ENCODE results near the gene PADI2.

Gene PADI2

DNA sequence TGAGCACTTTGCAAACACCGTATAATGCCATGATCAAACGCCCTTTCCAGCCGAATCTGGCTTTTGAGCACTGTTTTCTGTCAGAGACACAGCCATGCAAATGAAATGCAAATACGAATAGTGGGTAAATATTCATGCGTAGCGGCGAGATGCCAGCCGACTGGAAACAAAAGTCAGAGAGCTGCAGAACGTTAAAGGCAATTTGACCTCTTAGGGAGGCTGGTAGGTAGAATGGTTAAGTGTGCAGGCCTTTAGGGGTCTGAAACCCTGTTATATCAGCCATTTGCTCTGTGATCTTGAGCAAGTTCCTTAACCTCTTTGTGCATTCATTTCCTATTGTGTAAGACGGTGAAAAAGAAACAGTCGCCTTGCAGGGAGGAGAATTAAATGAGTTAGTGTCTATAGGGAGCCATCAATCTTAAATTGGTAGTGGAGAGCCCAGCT, 58.9 kb downstream of the PADI2 start:
- no peaks in the 10 kb centered on the region for H3K9me3 ChIP-seq (ENCODE audit: control insufficient read depth, insufficient read depth, low read length)
- H3K4me1 ChIP-seq (ENCODE audit: control insufficient read depth, insufficient read depth, low read length) = peaks cover 12% of the 10 kb centered on the region
- no peak overlapping the region for H3K4me3 ChIP-seq (ENCODE audit: low read depth, low read length)
- no peak overlapping the region for H3K9ac ChIP-seq (ENCODE audit: low read depth, low read length)
- no peaks in the 10 kb centered on the region for H3K27me3 ChIP-seq (ENCODE audit: control insufficient read depth, insufficient read depth, low read length)
- H3K36me3 ChIP-seq (ENCODE audit: control insufficient read depth, insufficient read depth, low read length) = no peaks in the 10 kb centered on the region

DNA sequence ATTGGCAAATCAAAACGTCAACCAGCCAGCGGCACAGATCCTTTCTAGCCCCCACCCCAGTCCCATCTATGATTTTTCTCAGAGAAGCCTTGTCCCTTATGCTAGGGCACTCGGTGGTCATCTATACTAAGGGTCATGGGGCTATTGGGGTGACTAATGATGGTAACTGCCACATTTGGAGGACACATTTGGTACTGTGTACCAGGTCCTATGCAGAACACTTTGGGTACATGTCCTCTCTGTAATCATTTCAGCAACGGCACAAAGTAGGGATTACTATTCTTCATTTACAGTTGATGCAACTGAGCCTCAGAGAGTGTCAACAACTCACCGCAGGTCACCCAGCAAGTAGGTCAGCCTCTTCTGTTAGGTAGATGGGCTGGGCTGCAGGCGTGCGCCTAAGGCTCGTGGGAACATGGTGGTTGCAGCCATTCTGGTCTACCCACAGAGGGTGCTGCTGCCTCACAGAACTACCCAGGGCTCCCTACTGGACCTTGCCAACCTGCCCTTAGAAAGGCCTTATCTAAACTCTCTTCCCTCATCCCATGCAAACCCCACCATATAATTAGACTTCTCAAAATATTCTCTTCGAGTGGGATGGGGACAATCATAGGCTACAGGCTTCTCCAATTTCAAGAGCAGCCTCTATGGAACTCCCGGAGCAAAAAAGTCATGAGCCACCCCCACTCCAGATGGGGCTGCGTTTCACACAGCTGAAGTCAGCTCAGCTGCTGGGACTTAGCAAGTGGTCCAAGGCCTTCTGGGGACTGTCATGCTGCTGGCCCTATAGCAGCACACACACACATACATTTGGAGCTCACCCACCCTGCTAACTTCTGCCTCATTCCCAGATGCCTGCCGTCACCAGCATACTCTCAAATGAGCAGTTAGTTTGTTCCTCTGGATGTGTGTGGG, 59.6 kb downstream of the PADI2 start:
- Histone ChIP-seq H3K9ac (ENCODE audit: low read depth, low read length) (no peak overlapping the region), H3K9me3 (ENCODE audit: control insufficient read depth, insufficient read depth, low read length) (no peaks in the 10 kb centered on the region), H3K36me3 (ENCODE audit: control insufficient read depth, insufficient read depth, low read length) (no peaks in the 10 kb centered on the region), H3K4me3 (ENCODE audit: low read depth, low read length) (no peak overlapping the region), H3K4me1 (ENCODE audit: control insufficient read depth, insufficient read depth, low read length) (peaks cover 12% of the 10 kb centered on the region), H3K27me3 (ENCODE audit: control insufficient read depth, insufficient read depth, low read length) (no peaks in the 10 kb centered on the region)

DNA sequence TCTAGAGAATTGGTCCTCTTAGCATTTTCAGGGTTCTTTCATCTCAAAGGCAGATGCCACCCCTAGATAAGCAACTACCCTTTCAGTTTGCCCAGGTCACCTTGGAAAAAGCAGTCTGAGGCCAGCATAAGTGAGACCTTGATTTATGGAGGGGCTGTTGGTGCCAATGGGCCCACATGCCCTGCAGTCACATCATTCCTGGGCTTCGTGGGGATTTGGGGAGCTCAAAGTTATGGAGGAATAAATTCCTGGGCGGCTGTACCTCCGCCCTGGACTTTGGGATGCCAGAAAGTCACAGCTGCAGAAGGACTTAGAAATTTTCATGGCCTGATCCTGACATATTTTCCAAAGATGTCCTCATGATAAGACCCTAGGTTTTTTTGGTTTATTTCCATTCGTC, 62.7 kb downstream of the PADI2 start:
- no peaks in the 10 kb centered on the region for H3K36me3 ChIP-seq (ENCODE audit: control insufficient read depth, insufficient read depth, low read length)
- no peaks in the 10 kb centered on the region for H3K27me3 ChIP-seq (ENCODE audit: control insufficient read depth, insufficient read depth, low read length)
- H3K4me1 ChIP-seq (ENCODE audit: control insufficient read depth, insufficient read depth, low read length) = peaks cover 19% of the 10 kb centered on the region
- no peak overlapping the region for H3K9ac ChIP-seq (ENCODE audit: low read depth, low read length)
- no peaks in the 10 kb centered on the region for H3K9me3 ChIP-seq (ENCODE audit: control insufficient read depth, insufficient read depth, low read length)
- no peak overlapping the region for H3K4me3 ChIP-seq (ENCODE audit: low read depth, low read length)

DNA sequence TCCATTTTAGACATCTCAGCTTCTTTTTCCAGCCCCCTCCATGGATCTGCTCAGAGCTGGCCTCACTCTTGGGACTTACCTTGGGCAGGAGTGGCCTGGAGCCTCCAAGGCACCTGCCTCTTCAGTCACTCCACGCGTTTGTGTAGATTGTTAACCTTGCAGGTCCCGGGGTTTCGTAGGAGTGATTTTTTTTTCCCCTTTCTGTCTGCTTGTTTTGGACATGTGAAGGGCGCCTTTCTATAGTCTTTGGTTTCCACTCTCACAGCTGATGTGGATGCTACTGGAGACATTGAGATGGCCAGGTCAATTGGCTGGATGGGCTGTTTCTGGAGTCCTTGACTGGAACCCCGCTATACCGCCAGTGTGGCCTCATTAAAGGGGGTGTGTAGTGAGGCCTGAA, 63.5 kb downstream of the PADI2 start:
- no peaks in the 10 kb centered on the region for H3K27me3 ChIP-seq (ENCODE audit: control insufficient read depth, insufficient read depth, low read length)
- H3K9me3 ChIP-seq (ENCODE audit: control insufficient read depth, insufficient read depth, low read length) = no peaks in the 10 kb centered on the region
- H3K4me3 ChIP-seq (ENCODE audit: low read depth, low read length) = no peak overlapping the region
- H3K36me3 ChIP-seq (ENCODE audit: control insufficient read depth, insufficient read depth, low read length) = no peaks in the 10 kb centered on the region
- H3K9ac ChIP-seq (ENCODE audit: low read depth, low read length) = no peak overlapping the region
- H3K4me1 ChIP-seq (ENCODE audit: control insufficient read depth, insufficient read depth, low read length) = peaks cover 19% of the 10 kb centered on the region

DNA sequence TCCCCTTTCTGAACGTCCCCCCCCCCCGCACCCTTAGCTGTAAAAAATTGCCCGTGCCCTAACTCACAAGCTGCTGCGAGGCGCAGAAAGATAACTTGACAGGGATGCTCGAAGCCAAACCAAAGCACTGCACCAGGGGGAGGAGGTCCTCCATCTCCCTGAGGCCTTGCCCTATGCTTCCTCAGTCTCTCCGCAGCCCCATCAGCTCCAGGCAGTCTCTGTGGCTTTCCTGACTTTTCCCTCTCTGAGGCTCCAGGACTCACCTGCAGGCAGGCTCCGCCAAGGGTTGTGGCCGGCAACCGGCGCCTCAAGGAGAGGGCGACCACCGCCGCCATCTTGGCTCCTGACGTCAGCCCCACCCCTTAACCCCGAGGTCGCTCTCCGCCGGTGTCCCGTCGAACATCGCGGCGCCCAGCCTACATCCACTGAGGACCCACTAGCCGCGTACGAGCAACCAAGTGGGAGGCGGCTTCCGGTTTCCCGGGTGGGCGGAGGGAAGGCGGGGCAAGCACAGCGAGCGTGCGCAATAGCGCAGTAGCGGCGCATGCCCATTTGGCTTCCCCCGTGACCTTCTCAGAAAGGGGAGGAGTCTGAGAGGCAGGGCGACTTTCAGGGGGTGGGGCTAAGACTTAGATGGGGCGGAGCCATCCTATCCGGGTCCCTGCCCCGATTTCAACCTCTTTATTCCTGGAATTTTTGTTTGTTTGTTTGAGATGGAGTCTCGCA, 65.4 kb downstream of the PADI2 start, which contains the start of gene SDHB:
Gene SDHB, minus strand, starts transcription at position 348 of the 726 bp plus-strand sequence. Its CDS starts 13 bp downstream, at position 335.
- Histone ChIP-seq H3K9me3 (ENCODE audit: control insufficient read depth, insufficient read depth, low read length) (no peaks in the 10 kb centered on the region), H3K4me3 (ENCODE audit: low read depth, low read length) (peak within 1 kb of the TSS; percentile 100), H3K4me1 (ENCODE audit: control insufficient read depth, insufficient read depth, low read length) (peaks cover 7% of the 10 kb centered on the region)

DNA sequence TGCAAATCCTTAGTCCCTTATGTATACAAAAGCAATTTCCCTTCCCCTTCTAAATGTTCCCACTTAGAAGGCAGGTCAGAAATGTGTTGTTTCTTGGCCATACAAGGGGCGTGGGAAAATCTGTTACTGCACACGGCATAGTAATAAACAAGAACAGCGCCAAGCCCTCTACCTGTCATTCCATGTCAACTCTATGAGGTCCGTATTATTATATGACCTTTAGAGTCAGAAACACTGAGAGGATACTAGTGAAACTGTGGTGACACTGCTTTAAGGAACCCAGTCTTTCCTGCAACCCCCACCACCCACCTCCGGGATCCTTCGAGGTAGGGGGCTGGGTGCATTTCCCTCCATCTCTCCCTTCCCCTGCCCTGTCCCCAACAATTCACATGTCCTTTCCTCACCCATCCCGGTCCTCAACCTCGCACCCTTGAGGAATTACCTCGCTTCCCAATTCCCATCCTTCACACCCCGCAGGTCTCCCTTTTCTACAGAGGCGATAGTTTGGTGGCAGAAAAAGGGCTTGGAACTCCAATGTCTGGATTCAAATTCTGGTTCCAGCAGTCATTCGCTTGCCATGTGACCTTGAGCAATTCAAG, 66.1 kb downstream of the PADI2 start:
- no peaks in the 10 kb centered on the region for H3K9me3 ChIP-seq (ENCODE audit: control insufficient read depth, insufficient read depth, low read length)
- H3K4me3 ChIP-seq (ENCODE audit: low read depth, low read length) = peak overlapping the region; percentile 100
- peaks cover 7% of the 10 kb centered on the region for H3K4me1 ChIP-seq (ENCODE audit: control insufficient read depth, insufficient read depth, low read length)
- H3K9ac ChIP-seq (ENCODE audit: low read depth, low read length) = peak overlapping the region; percentile 91
- H3K36me3 ChIP-seq (ENCODE audit: control insufficient read depth, insufficient read depth, low read length) = no peaks in the 10 kb centered on the region
- H3K27me3 ChIP-seq (ENCODE audit: control insufficient read depth, insufficient read depth, low read length) = no peaks in the 10 kb centered on the region

More for the DNA sequence above, 65.4 kb downstream of the PADI2 start, which contains the start of gene SDHB:
- peak within 1 kb of the TSS; percentile 91 for H3K9ac ChIP-seq (ENCODE audit: low read depth, low read length)
- no peaks in the 10 kb centered on the region for H3K36me3 ChIP-seq (ENCODE audit: control insufficient read depth, insufficient read depth, low read length)
- no peaks in the 10 kb centered on the region for H3K27me3 ChIP-seq (ENCODE audit: control insufficient read depth, insufficient read depth, low read length)

DNA sequence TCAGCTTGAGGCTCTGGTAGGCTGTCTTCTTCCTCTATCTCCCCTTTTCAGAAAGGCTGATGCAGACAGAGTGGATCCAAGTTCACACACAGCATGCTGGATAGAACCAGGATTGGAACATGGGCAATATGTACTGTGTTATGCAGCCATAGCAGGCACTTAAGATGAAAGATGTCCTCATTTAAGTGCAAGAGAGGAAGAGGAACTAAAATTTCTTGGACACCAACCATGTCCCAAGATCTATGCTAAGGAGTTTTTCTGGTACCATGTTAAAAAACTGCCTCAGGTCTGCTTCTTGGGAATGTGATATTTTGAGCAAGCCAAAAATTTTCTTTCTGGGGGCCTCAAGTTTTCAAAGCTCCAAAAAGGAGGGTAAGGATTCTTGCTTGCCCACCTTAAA, 66.6 kb downstream of the PADI2 start:
- Histone ChIP-seq H3K9me3 (ENCODE audit: control insufficient read depth, insufficient read depth, low read length) (no peaks in the 10 kb centered on the region), H3K27me3 (ENCODE audit: control insufficient read depth, insufficient read depth, low read length) (no peaks in the 10 kb centered on the region), H3K4me3 (ENCODE audit: low read depth, low read length) (peak overlapping the region; percentile 100), H3K4me1 (ENCODE audit: control insufficient read depth, insufficient read depth, low read length) (peaks cover 7% of the 10 kb centered on the region), H3K9ac (ENCODE audit: low read depth, low read length) (no peak overlapping the region), H3K36me3 (ENCODE audit: control insufficient read depth, insufficient read depth, low read length) (no peaks in the 10 kb centered on the region)

DNA sequence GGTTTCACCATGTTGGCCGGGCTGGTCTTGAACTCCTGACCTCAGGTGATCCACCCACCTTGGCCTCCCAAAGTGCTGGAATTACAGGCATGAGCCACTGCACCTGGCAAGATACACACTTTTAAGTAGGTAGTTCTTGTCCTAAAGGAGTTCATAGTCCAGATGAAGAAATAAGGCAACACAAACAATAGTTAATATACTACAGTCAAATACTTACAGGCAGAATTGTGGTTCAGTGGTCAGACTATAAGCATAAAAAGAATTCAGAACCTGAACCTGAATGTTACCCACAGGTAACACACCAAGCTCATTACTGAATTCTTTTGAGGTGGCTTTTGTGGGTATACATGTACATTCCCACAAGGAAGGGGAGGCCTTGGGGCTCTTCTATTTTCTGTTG, 67.2 kb downstream of the PADI2 start:
- Histone ChIP-seq H3K9ac (ENCODE audit: low read depth, low read length) (no peak overlapping the region), H3K9me3 (ENCODE audit: control insufficient read depth, insufficient read depth, low read length) (no peaks in the 10 kb centered on the region), H3K27me3 (ENCODE audit: control insufficient read depth, insufficient read depth, low read length) (no peaks in the 10 kb centered on the region), H3K4me3 (ENCODE audit: low read depth, low read length) (no peak overlapping the region), H3K4me1 (ENCODE audit: control insufficient read depth, insufficient read depth, low read length) (peaks cover 7% of the 10 kb centered on the region), H3K36me3 (ENCODE audit: control insufficient read depth, insufficient read depth, low read length) (no peaks in the 10 kb centered on the region)

DNA sequence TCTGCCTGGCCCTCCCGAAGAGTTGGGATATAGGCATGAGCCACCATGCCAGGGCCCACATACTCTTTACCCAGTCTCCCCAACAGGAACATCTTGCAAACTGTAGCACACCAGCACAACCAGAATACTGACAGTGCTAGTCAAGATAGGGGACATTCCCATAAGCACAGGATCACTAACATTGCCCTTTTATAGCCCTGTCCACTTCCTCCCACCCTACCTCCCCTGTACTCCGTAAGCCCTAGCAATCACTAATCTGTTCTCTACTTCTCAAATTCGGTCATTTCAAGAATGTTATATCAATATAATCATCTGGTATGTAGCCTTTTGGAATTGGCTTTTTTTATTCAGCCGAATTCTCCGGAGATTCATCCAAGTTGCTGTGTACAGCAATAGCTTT, 71.3 kb downstream of the PADI2 start:
- H3K4me1 ChIP-seq (ENCODE audit: control insufficient read depth, insufficient read depth, low read length) = peaks cover 7% of the 10 kb centered on the region
- H3K36me3 ChIP-seq (ENCODE audit: control insufficient read depth, insufficient read depth, low read length) = peaks cover 7% of the 10 kb centered on the region
- H3K9ac ChIP-seq (ENCODE audit: low read depth, low read length) = no peak overlapping the region
- no peaks in the 10 kb centered on the region for H3K9me3 ChIP-seq (ENCODE audit: control insufficient read depth, insufficient read depth, low read length)
- H3K27me3 ChIP-seq (ENCODE audit: control insufficient read depth, insufficient read depth, low read length) = no peaks in the 10 kb centered on the region
- no peak overlapping the region for H3K4me3 ChIP-seq (ENCODE audit: low read depth, low read length)

DNA sequence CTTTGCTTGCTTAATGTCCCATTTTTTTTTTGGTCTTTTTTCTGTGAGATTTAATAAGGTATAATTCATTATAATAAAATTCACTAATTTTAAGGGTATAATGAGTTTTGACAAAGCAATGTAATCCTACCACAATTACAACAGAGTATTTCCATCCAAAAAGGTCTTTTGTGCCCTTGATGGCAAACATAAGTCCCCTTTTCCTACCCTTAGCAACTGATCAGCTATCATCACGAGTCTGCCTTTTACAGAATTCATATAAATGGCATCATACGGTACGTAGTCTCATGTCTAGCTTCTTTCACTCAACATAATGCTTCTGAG, 73.0 kb downstream of the PADI2 start:
- H3K4me1 ChIP-seq (ENCODE audit: control insufficient read depth, insufficient read depth, low read length) = no peaks in the 10 kb centered on the region
- no peaks in the 10 kb centered on the region for H3K9me3 ChIP-seq (ENCODE audit: control insufficient read depth, insufficient read depth, low read length)
- no peak overlapping the region for H3K4me3 ChIP-seq (ENCODE audit: low read depth, low read length)
- H3K27me3 ChIP-seq (ENCODE audit: control insufficient read depth, insufficient read depth, low read length) = no peaks in the 10 kb centered on the region
- H3K36me3 ChIP-seq (ENCODE audit: control insufficient read depth, insufficient read depth, low read length) = peaks cover 15% of the 10 kb centered on the region
- H3K9ac ChIP-seq (ENCODE audit: low read depth, low read length) = no peak overlapping the region

DNA sequence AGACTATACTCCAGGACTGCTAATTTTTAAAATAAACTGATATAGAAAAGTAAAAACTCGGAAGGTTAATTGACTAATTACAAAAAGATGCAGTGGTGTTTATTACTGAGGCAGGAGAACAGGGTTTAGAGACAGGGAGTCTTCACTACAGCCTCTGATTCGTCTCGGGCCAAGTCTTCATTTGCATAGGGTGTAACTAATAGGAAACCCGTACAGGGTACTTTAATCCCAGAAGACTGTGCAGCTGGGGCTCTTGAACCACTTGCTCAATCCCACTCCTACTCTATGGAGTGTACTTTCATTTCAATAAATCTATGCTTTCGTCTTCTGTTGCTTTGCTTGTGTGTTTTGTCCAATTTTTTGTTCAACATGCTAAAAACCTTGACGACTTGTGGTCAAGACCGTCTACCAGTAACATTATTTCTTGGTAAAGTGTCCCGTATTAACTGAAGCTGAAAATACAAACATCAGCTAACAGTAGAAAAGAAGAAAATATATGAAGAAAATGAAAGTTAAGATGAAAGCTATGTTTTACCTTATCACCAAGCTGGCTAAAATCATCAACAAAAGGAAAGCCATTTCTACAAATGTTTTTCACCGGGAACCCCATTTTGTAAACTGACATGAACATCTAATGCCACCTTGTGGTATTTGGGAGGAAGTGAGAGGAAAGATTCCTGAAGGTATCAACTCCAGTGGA, 73.5 kb downstream of the PADI2 start:
- Histone ChIP-seq H3K36me3 (ENCODE audit: control insufficient read depth, insufficient read depth, low read length) (peaks cover 15% of the 10 kb centered on the region), H3K4me1 (ENCODE audit: control insufficient read depth, insufficient read depth, low read length) (no peaks in the 10 kb centered on the region), H3K9ac (ENCODE audit: low read depth, low read length) (no peak overlapping the region), H3K27me3 (ENCODE audit: control insufficient read depth, insufficient read depth, low read length) (no peaks in the 10 kb centered on the region), H3K9me3 (ENCODE audit: control insufficient read depth, insufficient read depth, low read length) (no peaks in the 10 kb centered on the region), H3K4me3 (ENCODE audit: low read depth, low read length) (no peak overlapping the region)
